Activated CD4-positive, alpha-beta T cell treated with anti-CD3 and anti-CD28 coated beads, Interleukin-10, Interleukin-2, amounts not matched to agents 100 ng/mL and 50 ng/mL, durations not matched to agents 16 hours and 8 hours (primary cell): ENCODE results near the gene CSTF3.
"Not testable (repeated sequence)": the region's sequence is repeated elsewhere in the genome, so short reads cannot be mapped to it uniquely, and the experiment has no call there.

Experiments used
- DNase-seq: peaks from one replicate; pipeline ENCODE4 v3.0.0-alpha.2; 2020

The CSTF3 gene

DNA sequence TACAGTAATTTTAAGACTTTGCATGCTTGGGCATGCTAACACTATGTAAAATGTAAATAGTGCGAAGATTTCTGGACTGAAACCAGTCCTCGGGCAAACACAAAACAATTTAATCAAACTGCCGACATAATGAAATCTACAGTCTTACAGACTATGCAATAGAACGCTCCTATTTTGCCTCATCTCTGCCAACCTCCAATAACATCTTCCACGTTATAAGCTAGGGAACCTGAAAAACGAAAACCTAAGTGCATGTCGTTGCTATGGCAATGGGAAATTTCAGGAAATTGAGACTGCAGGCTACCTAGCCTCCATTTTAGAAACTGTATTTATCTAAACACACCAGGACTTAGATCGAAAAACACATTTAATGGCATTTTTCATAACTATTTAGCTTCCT lies 1.1 kb downstream of the CSTF3 start:
- DNase-seq = peak; percentile 30

DNA sequence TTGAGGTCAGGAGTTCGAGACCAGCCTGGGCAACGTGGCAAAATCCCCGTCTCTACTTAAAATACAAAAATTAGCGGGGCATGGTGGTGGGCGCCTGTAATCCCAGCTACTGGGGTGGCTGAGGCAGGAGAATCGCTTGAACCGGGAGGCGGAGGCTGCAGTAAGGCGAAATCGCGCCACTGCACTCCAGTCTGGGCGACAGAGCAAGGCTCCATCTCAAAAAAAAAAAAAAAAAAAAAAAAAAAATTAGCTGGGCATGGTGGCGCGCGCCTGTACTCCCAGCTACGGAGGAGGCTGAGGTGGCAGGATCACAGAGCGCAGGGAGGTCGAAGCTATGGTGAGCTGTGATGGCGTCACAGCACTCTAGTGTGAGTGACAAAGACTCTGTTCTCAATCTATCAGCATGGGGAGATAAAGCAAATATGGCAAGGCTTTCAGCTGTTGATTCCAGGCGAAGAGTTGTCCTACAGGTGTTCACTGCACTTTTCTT lies 1.9 kb downstream of the CSTF3 start:
- DNase-seq = not testable (repeated sequence)

DNA sequence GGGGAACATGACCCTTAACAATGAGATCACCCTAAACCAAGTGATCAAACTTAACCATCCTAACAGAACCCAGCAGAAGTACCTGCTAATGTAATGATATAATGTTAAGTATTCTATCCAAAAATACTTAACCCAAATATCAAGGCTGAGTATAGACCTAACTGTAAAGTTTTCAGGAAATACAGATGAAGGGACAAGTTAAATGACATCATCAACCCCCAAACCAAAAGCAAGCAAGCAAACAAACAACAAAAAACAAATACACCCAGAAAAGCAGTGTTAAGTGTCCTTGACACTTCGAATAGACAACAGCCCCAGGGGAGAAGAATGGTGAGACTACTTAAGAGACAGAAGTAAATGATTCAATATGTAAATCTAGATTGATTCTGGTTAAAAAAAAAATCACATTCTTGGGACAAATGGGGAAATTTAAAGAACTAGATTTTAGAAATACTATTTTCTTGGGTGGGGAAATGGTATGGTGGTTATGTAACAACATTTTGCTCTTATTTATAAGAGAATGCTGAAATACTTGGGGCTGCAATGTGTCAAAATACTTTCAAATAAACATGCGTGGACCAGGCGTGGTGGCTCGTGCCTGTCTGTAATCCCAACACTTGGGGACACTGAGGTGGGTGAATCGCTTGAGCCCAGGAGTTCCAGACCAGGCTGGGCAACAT lies 2.5 kb downstream of the CSTF3 start:
- DNase-seq = no peak

DNA sequence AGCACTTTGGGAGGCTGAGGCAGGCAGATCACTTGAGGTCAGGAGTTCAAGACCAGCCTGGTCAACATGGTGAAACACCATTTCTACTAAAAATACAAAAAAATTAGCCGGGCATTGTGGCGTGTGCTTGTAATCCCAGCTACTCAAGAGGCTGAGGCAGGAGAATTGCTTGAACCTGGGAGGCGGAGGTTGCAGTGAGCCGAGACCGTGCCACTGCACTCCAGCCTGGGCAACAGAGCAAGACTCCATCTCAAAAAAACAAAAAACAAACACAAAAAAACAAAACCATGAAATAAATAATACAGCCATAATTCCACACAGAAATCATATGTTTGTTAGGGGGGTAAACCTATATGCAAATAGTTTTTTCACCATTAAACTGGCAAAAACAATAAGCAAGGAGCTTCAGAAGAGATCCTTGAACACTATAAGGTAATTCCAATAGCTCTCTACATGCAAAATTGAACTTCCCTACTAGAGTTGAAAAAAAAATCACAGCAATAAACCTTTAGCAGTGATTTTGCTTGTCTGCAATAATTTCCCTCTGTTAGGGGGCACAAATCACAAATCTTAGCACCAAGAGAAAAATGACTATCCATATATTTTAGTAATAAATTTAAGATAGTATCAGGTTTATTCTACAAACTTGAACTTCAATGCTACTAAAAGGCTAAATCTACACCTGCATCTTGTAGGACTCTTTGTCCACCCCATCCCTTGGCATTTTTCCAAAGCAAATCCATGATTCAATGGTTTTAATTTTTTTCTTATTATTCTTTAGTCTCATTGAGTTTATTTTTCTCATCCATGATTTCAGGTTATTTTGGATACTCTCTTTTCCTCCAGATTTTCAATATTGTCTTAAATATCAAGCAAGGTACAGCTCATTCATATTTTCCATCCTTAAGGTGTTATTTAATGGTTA lies 3.9 kb downstream of the CSTF3 start:
- no peak for DNase-seq

DNA sequence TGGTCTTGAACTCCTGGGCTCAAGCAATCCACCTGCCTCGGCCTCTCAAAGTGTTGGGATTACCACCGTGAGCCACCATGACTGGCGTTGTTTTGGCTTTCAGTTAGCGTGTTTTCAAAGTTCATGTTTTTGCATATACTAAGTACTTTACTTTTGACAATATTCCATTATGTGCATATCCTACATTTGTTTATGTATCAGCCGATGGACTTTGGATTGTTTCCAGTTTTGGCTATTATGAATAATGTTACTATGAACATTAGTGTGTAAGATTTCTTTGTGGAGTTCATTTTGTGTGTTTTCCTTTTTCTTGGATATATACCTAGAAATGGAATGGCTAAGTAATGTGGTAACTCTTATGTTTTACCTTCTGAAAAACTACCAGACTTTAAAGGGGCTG lies 9.9 kb downstream of the CSTF3 start:
- no peak for DNase-seq

DNA sequence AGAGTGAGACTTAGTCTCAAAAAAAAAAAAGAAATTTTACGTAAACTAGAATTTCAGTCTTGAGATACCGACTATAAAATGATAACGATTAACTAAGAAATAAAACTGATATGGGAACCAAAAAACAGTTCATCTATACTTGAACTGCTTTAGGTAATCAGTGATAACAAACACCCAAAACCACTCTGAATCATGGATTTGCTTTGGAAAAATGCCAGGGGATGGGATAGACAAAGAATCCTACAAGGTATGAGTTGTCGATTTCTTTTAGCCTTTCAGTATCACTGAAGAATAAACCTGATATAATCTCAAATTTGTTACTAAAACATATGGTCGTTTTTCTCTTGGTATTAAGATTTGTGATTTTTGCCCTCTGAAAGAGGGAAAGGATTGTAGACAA lies 13.7 kb downstream of the CSTF3 start:
- DNase-seq = no peak

DNA sequence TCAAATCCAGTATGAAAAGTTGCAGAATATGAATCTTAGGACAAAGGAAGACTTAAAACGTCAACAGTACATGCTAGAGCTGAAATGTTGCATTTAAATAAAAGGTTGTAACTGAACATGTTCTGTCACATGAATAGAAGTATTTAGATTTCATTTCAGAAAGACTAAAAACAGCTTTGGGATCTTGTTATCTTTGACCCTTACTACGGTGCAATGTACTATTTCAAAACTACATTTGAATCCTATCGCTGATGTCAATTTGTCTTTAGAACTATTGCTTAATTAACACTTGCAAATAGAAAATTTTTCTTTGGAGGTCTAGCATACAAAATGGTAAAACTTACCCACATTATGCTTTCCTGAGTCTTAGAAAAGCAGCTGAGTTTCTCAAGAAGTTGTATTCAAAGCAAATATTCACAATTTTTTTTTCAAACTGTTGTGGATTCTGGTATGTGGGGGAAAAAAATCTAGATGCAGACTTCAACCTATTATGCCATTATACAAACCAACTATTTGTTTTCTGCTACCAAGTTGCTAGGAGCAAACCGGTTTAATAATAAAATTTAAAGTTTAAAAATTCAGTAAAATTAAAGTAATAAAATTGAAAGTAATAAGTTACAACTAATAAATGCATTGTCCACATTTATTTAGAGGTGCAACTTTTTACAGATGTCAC lies 25.4 kb downstream of the CSTF3 start:
- no peak for DNase-seq

DNA sequence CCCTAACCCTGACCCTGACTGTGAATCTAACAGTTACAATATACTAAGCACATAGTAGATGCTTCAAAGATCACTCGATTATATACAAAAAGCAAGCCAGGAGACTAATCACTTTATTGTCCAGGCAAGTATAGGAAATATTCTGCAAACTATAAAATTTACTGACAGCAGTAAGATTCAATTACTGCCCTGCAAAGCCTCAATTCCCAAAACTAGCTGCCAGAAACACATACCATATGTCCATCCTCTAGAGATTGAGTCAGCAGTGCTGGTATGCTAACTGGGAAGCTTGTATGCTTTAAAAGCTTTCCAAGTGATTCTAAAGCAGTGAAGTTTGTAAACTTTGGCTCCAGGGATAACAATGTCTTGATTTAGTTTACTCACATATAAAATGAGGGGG lies 26.1 kb downstream of the CSTF3 start:
- no peak for DNase-seq

DNA sequence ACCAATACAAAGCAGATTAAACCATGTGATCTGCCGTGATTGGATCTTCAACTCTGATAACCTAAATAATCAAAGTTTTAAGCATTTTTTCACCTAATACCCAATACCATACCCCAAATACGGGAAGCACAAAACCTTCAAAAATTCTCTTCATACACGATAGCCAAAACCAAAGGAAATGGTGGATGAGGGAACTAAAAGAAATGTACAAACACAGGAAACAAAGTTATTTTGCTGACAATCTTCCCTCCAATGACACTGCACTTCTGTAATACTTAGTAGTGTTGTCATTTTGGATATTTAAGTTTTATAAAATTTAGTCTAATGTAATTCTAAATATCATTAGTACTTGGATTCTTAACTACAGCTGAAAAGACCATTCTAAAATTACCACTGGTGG lies 27.0 kb downstream of the CSTF3 start:
- DNase-seq = no peak

DNA sequence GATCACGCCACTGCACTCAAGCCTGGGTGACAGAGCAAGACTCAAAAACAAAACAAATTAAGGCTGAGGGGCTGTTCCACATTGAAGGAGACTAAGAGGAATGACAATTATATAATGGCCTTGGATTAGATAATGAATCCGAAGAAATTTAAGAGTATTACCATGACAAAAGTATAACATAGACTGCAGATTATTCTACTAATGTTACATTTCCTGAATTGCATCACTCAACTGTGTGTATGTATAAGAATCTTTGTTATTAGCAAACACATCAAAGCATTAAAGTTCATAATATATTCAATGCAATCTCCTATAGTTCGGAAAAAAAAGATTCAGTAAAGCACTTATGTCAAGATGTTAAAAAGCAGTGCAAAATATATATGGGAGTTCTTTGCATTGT lies 27.5 kb downstream of the CSTF3 start:
- DNase-seq = no peak

DNA sequence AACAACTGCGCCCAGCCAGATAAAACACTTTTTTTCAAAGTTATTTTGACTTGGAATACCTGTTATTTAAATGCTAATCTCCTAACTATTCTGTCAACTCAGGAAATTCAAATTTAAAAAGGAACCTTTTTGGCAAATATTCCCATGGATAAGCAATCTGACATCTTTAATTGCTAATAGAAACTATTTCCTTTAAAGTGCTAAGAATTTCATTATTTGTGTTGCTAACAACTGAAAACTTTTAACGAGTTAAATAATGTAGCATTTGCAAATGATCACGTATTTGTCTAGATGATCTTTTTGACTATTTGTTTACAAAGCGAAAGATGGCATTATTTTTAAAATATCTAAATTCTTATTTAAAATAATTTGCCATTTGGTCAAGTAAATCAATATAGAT lies 28.8 kb downstream of the CSTF3 start:
- DNase-seq = no peak

DNA sequence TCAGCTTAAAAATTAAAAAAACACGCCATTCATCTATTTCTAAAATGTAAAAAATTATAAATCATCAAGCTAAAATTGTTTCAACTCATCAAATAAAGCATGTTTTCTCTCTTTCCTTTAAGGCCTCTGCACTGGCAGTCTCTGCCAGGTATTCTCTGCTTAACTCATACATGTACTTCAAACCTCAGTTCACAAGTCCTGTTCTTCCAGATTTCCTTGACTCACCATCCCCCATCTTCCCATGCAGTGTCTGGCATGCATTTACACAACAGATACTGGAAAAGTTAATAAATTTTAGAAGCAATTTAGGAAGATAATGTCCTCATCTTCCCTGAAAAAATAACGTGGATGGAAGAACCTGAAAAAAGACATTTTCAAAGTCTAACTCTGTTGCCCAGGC lies 32.5 kb downstream of the CSTF3 start:
- no peak for DNase-seq

DNA sequence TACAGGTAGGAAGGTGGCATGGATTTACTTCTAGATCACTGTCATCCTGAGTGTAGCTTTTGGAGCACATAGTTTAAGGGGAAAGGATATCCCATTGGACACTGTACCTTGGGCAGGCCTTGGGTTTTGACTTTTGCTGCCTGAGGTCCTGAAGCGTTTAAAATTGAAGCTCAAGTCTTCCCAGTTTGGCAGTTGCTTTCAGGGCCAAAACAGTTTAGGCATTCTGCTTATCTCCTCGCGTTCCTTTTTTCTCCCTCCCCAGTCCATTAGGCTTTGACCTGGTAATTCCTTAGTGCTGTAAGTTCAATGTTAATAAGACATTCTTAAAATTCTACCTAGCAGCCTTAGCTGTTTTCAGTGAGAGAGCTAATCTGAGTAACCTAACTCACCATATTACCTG lies 35.7 kb downstream of the CSTF3 start:
- no peak for DNase-seq

DNA sequence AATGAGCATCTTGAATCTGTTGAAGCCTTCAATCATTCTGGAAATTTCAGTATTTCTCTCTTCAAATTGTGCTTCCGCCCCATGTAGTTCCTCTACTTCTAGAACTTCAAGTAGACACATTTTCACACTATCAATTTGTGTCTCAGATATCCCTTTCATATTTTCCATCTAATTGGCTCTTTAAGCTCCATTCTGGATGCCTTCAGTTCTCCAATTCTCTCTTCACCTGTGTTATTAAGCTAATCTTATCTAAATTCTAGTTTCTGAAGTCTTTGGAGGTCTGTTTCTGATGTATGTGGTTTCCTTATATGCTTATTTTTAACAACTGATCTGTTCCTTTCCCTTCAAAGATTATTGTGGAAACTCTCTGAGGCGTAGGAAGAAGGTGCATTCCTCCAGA lies 36.3 kb downstream of the CSTF3 start:
- no peak for DNase-seq

DNA sequence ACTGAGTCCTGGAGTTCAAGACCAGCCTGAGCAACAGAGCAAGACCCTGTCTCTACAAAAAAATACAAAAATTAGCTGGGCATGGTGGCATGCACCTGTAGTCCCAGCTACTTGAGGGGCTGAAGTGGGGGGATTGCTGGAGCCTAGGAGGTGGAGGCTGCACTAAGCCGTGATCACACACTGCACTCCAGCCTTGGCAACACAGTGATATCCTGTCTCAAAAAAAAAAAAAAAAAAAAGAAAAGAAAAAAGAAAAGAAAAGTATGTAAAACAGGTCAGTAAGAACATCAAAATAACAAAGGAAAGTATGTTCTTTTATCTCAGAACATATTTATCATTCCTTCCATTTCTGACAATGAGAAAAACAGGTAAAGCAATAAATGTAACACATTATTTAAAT lies 38.6 kb downstream of the CSTF3 start:
- DNase-seq = not testable (repeated sequence)

DNA sequence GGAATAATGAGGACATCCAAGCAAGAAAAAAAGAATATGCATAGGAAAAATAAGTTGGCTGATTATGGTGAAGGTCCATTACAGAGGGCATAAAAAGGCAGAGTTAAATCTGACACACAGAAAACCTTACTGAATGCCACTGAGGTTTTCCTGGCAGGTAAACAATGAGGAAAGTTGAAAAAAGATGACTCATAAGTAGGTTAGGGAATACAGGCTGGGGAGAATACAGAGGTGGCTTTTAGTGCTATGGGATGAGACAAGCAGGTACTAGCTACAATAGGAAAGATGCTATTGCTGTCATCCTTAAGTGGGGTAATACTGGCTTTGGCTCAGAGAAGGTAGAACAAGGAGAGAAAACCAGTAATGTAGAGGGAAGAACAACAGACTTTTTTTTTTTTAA lies 44.7 kb downstream of the CSTF3 start:
- no peak for DNase-seq

DNA sequence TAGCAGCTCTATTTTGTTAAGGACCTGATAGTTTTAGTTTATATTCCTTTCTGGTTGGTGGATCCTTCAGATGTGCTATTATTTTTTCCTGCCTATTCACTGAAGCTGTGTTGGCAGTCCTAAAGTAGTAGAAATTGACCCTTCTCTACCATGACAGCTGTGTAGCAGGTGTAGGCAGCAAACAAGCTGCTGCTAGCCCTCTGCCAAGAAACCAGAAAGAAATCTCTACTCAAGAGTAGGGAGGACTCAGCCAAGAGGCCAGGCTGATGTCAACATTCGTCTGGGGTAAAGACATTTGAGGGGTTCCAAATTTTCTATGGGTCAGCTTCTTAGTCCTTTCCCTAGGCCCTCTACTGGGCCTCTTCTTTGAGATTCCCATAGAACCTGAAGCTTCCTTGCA lies 51.2 kb downstream of the CSTF3 start:
- DNase-seq = no peak

DNA sequence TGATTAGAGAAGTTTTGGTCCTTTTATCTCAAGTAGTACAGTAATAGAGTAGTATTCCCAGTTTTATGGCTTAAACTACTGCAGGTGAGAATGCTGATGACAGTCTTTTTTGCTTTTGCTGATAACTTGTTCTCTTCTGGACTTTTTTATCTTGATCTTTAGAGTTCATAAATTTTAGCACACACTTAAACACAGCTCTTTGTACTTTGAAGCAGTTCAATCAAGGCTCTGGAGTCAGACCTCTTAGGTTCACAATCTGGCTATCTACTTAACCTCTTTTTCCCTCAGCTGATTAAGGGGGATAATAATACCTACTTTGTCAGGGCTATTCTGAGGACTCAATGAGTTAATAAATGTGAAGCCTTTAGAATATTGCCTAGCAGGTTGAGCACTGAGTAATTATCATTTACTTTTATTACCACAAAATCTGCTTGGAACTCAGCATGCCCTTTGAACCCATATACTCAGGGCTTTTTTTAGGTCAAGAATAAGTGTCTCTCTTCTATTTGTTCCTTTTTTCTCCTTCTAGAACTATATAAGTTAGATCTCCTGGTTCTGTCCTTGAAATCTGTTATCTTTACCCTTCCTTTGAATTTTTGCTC lies 51.9 kb downstream of the CSTF3 start:
- no peak for DNase-seq

DNA sequence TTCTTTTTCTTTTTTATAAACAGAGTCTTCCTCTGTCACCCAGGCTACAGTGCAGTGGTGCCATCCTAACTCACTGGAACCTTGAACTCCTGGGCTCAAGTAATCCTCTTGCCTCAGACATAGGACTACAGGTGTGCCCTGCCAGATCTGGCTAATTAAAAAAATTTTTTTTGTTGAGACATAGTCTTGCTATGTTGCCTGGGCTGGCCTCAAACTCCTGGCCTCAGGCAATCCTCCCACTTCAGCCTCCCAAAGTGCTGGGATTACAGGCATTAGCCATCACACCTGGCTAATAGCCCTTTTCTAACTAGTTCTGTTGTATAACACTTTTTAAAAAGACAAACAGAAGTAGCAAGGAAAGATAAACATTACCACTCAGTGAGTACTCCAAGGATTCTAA lies 57.4 kb downstream of the CSTF3 start:
- DNase-seq = no peak

DNA sequence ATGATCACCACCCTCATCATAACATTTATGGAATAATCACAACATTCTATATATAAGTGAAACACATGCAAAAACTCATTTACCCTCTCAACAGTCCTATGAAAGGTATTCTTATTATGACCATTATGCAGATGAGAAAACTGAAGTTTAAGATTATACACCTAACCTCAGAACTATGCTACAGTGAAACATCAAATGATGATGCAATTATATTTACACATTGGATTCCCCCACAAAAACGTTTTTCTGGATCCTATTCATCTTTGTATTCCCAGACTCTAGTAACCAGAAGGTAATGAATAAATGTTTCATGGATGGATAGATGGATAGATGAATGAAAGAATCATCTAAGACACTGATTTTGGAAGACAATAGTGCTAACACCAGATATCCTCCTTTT lies 67.1 kb downstream of the CSTF3 start:
- DNase-seq = no peak

DNA sequence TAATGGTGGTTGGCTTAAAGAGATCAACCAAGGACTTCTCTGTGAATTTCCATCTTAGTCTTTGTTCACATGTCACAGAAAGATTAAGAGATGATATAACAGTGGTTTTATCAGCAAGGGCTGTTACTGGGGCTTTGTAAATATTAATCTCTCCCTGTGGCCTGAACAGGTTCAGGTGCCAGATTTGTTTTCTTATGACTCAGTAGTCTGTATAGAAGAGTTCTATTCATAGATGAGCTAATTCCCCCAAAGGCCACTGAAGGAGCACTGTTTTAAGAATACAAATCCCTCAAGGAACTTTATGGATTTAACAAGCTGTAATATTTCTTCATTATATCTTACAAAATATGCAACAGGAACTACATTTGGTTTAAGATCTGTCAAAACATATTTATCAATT lies 71.5 kb downstream of the CSTF3 start:
- DNase-seq = no peak

DNA sequence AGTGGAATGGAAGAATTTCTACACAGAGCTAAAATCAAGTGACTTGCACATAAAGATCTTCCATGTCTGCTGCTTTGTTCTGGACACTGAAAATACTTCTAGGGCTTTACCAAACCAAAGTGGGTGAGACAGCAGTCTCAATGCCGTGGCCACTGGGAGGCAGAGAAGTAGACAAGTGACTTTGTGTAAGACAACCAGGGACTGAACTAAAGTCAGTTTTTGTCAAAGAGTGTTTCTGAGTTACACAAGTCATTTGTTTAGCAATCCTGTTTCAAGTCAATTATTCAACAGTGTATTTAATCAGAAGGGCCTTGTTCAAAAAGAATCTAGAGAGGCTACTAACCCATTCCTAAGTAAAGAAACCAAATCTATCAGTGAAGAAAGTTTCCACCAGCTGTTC lies 75.3 kb downstream of the CSTF3 start:
- no peak for DNase-seq

DNA sequence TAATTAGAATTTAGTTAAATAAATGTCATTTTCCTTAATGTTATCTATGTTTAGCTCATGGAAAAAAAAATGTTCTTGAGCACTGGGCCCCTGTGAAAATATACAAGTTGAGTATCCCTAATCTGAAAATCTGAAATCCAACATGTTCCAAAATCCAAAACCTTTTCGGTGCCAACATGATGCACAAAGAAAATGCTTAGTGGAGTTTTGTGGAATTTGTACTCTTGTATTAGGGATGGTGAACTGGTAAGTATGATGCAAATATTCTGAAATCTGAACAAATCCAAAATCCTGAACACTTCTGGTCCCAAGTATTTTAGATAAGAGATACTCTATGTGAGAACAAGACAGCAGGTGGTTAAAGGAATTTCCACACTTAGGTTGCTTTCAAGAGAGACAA lies 77.4 kb downstream of the CSTF3 start:
- DNase-seq = no peak
